HG03571 (cell line): ENCODE data around the gene ATAD3A.
"Not testable (repeated sequence)": the region's sequence is repeated elsewhere in the genome, so short reads cannot be mapped to it uniquely, and the experiment has no call there.

Experiments
- ATAC-seq: cut with Tn5 transposase; IDR thresholded peaks from one replicate; pipeline ENCODE4 v1.9.1; 2021; ENCODE audit not compliant: unreplicated experiment

Gene ATAD3A

DNA sequence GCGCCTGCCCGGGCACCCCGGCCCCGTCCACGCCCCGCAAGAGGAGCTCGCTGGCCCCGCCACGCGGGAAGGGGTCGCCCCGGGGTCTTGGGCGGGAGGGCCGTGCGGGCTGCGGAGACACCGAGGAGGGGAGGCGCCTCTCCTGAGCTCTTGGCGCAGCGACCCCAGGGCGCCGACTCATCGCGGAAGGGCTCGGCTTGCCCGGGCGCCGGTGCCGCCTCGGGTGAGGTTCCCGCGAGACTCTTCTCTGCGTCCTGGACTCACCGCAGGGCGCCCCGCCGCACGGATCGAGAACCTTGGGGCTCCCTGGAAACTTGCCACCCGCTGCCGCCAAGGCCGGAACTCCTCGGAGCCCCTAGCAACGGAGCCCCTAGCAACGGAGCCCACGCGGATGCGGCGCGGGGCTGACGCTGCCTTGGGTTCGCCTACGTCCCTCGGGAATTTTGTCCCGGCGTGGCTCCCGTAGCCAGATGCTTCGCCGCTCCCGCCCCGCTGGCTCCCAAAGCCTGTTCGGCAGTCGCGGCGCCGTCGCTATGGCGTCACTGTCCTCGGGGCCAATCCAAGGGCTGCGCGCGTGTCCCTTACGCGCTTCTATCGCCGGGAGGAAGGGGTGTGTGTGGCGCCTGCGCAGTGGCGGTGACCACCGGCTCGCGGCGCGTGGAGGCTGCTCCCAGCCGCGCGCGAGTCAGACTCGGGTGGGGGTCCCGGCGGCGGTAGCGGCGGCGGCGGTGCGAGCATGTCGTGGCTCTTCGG is at the start of gene ATAD3A:
TSS of gene ATAD3A (plus strand) at position 630 of the 753 bp plus-strand sequence. CDS start at position 737, 107 bp downstream.
- peak; percentile 83 for ATAC-seq

DNA sequence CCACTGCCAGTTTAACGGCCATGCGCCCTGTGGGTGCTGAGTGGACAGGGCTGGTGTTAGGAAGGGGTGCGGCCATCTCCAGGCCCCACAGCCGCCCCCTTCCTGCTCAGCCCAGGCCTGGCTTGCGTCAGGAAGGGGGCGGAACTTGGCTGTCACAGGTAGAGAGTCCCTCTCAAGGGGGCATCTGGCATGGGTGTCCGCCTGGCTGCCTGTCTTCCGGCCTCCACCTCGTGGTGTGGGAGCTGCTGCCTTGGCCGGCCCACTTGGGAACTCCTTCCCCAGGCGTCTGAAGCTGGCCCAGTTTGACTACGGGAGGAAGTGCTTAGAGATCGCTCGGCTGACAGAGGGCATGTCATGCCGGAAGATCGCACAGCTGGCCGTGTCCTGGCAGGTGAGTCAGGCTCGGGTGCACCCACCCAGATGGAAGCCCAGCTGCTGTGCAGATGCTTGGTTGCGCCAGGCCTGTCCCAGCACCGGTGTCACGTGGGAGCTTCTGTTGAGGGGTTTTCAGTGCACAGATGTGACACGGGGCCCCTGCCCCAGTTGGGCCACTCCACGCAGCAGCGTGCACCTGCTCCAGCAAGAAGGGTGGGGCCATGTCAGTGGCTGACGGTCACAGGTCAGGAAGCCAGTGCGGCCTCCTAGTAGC is 49.5 kb upstream of the ATAD3A start:
- no peak for ATAC-seq

DNA sequence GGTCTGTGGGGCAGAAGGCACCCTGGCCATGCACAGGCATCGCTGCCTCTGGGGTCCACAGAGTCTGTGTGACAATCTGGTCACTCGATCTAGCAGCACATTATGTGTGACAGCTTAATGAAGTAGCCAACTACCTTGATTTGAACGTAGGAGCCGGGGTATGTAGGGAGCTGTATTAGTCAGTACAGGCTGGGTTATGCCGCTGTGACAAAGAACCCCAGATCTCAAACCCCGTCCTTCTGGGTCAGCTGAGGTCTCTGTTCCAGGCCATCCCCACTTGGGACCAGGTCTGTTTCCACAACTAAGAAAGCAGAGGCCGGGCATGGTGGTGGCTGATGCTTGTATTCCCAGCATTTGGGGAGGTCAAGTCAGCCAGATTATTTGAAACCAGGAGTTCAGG is 48.6 kb upstream of the ATAD3A start:
- no peak for ATAC-seq

DNA sequence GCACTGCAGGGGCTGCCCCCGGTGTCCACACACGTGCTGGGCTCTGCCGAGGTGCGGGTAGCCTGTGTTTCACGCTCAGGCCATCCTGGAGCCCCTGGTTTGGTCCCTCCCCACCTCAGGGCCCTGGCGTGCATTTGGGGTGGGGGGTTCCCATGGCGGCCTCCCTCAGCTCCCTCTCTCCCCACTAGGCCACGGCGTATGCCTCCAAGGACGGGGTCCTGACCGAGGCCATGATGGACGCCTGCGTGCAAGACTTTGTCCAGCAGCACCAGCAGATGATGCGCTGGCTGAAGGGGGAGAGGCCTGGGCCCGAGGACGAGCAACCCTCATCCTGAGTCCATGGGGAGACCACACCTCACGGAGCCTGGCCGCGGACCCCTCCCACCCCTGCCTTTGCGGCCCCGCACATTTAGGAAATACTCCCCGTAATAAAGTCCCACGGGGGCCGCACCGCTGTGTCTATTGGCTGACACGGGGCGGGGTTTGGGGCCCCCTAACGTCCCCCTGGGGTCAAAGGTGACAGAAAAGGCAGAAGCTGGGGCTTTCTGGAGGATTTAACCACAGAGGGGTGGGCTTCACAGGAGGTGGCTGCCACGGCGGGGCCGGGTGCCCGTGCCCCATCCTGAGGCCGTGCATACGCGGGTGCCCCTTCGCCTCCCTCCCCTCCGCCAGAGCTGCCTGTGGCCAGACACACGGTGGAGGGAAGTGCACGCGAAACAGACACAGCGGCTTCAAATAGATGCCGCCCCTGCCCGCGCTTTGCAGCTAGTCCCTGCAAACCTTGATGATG is 43.6 kb upstream of the ATAD3A start:
- ATAC-seq = not testable (repeated sequence)

DNA sequence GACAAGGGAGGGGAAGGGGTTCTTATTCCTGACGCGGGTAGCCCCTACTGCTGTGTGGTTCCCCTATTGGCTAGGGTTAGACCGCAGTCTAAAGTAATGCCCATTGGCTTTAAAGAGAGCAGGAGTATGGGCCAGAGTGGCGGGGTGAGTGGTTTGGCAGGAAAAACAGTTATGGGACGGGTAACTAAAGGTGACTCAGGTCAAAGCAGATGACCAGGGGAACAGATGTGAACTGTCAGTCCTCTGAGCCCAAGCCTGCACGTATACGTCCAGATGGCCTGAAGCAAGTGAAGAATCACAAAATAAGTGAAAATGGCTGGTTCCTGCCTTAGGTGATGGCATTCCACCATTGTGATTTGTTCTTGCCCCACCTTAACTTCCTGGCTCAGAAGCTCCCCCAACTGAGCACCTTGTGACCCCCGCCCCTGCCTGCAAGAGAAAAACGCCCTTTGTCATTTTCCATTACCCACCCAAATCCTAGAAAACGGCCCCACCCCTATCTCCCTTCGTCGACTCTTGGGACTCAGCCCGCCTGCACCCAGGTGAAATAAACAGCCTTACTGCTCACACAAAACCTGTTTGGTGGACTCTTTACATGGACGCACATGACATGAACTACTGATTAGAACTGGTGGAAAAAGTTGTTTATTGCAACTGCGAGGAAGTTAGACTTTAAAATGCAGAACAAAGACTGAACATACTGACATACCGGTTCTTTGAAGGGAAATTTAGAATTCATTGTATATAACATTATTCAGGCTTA is 41.2 kb upstream of the ATAD3A start:
- ATAC-seq = no peak

DNA sequence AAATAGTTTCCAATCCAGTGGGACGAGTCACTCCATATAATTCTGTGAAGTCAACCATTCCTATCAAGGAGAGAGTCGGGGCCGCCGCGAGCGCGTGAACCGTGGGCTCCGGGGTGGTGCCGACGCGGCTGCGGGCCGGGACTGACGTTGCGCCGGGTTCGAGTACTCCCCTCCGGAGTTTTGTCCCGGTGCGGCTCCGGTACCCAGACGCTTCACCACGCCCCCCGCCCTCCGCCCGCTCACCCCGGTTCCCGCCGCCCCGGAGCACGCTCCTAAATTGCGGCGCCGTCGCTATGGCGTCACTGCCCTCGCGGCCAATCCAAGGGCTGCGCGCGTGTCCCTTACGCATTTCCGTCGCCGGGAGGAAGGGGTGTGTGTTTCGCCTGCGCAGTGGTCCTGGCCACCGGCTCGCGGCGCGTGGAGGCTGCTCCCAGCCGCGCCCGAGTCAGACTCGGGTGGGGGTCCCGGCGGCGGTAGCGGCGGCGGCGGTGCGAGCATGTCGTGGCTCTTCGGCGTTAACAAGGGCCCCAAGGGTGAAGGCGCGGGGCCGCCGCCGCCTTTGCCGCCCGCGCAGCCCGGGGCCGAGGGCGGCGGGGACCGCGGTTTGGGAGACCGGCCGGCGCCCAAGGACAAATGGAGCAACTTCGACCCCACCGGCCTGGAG is 40.4 kb upstream of the ATAD3A start, which contains the start of gene ATAD3B:
TSS of gene ATAD3B (plus strand) at position 377 of the 664 bp plus-strand sequence. CDS start at position 497, 120 bp downstream.
- peak; percentile 72 for ATAC-seq

DNA sequence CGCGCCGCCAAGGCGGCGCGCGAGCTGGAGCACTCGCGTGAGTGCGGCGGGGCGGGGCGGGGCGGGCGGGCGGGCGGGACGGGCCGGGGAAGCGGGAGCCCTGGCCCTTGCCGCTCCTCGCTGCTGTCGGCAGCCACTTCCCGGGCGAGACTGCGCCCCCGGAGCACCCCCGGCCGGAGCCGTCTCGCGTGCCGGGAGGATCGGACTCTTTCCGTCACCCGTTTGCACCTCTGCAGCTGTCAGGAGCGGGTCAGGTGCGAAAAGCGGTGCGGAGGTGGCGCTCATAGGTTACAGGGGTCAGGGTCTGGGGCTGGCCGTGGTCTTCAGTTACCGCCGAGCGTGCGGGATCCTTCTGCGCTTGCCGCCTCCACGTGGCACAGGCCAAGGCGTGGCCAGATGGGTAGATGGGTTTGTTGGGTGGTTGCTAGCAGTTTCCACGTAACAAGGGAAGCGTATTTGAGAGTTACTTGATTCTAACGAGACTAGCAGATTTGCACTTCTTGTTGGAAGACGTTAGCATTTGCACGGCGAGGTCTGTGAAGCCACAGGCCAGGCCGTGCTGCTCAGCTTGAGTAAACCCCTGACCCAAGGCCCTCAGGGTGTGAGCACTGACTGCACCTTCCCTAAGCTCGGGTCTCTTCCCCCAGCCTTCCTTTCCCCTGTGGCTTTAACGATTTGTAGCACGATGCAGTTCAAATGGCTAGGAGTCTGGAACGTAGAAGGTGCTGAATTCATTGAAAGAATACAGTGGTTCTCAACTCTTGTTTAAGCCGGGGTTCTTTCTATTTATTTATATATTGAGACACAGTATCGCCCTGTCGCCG is 39.7 kb upstream of the ATAD3A start:
- peak; percentile 30 for ATAC-seq

DNA sequence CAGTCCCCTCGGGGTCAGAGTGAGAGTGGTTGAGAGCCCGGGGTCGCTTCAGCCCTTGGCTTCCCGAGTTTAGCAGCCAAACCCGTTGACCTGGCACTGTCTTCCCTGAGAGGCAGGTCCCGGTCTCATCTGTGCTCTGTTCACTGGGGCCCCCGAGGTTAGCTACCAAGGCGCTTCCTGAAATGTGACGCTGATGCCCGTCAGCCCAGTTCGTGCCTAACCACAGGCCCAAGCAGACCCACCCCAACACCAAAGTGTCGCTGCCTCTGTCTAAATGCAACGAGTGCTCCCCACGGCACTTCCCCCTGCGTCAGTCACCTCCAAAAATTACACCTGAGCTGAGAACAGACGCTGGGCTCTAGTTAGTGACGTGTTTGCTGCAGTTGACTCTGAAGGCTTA is 36.0 kb upstream of the ATAD3A start:
- not testable (repeated sequence) for ATAC-seq

DNA sequence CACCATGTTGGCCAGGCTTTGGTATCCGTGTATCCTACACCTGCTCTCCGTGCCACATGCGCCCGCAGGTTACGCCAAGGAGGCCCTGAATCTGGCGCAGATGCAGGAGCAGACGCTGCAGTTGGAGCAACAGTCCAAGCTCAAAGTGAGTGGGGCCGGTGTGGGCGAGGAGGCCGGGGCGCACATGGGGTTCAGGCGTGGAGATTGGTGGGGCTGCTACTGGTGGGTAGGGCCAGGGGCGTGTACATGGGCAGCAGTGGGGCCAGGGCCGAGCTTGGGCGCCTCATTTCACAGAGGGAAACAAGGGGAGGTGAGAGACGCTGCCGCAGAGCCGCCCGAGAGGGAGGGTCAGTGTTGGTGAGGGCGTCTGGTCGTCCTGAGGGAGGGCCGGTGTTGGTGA is 34.8 kb upstream of the ATAD3A start:
- ATAC-seq = no peak

DNA sequence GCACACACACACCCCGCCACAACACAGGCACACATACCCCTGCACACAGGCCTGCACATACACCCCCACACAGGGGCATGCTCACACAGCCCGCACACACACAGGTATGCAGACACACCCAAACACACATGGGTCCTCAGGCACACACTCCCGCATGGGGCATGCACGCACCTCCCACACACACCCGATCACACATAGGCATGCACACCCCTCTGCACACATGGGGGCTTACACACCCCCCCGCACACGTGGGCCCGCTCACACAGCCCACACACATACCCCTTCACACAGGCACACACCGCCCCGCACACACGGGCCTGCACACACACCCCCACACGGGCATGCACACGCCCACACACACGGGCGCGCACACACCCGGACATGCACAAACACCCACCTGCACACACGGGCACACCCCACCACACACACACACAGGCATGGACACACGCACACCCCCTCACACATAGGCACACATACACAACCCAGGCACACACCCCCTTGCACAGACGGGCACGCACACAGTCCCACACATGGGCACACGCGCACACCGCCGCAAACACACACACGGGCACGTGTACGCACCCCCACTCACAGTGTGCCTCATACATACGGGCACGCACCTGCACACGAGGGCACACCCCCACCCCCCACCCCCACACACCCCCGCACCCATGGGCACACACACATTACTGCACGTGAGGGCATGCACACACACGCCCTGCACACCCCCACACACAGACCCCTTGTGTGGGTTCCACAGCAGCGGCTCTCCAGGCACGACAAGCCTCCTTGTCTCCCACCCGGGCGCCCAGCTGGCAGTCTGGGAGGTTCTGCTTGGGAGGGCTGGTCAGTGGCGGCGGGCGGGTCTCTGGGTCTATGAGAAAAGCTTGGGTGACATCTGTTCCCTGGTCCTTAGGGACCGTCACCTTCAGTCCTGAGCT is 32.1 kb upstream of the ATAD3A start:
- ATAC-seq = no peak

DNA sequence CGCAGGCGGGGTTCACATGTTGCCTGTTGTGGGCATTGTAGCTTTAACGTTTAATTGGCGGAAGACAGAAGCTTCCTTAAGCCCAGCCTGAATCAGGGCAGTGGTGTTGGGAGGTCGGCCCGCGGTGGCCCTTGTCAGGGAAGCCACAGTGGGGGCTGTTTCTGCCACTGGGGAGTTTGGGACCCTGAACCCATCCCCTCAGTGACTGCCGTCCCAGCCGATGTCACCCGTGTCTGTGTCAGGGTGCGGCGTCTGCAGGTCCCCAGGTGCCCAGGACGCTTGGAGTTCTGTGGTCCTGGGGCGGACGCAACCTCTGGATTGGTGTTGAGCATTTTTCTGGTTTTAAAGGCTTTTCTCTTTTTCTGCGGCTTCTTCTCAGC is 31.5 kb upstream of the ATAD3A start:
- ATAC-seq = not testable (repeated sequence)

DNA sequence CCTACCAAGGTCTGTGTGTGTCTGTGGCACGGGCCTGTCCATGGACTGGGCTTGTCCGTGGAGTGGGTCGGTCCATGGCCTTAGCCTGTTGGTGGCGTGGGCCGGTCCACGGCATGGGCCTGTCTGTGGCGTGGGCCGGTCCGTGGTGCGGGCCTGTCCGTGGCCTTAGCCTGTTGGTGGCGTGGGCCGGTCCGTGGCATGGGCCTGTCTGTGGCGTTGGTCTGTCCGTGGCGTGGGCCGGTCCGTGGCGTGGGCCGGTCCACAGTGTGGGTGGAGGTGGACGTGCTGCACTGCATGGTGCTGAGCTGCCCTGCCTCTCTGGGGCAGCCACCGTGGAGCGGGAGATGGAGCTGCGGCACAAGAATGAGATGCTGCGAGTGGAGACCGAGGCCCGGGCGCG is 30.2 kb upstream of the ATAD3A start:
- not testable (repeated sequence) for ATAC-seq

DNA sequence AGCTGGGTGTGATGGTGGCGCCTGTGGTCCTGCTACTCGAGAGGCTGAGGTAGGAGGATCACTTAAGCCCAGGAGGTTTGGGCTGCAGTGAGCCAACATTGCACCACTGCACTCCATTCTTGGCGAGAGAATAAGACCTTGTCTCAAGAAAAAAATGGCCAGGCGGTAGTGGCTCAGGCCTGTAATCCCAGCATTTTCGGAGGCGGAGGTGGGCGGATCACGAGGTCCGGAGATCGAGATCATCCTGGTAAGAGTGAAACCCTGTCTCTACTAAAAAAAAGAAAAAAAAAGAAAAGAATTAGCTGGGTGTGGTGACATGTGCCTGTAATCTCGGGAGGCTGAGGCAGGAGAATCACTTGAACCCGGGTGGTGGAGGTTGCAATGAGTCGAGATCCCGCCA is 29.1 kb upstream of the ATAD3A start:
- no peak for ATAC-seq

DNA sequence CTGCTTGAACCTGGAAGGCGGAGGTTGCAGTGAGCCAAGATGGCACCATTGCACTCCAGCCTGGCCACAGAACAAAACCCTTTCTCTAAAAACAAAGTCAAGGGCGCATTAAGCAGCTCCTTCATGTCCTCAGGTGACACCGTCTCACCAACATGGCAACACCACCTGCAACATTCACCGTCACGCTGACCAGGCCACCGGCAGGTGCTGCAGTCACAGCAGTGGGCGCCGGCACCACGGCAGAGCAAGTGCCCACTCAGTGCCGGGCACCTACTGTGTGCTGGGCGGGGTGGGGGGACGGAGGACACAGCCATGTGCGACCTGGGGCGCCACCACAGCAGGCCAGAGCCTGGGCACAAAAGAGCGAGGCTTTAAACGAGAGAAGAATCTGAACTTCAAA is 28.2 kb upstream of the ATAD3A start:
- no peak for ATAC-seq

DNA sequence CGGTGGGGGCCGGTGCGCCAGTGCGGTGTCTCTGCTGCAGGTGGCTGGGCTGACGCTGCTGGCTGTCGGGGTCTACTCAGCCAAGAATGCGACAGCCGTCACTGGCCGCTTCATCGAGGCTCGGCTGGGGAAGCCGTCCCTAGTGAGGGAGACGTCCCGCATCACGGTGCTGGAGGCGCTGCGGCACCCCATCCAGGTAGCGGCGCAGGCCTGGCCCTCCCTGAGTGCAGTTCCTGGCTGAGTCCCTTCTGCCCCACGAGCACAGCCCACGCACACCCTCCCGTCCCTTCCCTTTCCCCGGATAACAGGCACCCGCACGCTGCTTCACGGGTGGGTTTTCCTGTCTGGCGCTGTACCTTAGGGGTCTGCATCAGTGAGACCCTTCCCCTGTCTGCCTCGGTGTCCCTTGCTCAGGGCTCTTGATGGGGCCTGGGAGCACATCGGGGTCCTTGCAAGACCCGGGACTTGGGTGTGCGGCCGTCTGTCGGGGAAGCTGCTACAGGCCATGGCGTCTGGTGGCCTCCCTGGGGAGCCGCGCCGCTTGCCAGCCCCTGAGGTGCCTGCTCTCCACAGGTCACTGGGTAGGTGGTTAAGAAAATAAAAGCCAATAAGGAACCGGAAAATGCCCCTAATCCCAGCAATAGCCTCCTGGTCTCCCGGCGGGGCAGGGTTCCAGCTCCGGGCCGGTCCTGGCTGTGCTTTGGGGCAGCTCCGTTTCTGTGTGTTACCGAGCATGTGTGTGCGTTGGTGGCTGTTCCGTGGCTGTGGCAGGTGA is 26.8 kb upstream of the ATAD3A start:
- not testable (repeated sequence) for ATAC-seq

DNA sequence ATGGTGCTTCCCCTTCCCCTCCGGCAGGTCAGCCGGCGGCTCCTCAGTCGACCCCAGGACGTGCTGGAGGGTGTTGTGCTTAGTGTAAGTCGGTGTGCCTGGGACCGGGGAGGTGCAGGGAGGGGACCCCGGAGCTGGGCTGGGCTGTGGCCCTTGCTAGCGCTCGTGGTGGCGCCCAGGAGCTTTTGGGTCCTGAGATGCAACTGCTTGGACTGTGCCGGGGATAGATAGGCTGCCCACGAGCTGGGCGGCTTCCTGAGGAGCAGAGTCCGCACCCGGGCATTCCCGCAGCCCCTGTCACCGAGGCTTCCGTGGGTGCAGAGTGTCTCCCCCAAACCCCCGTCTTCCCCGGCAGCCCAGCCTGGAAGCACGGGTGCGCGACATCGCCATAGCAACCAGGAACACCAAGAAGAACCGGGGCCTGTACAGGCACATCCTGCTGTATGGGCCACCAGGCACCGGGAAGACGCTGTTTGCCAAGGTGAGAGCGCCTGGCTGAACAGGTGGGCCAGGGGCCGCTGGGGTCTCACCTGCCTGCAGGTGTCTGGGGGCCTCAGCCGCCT is 26.1 kb upstream of the ATAD3A start:
- not testable (repeated sequence) for ATAC-seq

DNA sequence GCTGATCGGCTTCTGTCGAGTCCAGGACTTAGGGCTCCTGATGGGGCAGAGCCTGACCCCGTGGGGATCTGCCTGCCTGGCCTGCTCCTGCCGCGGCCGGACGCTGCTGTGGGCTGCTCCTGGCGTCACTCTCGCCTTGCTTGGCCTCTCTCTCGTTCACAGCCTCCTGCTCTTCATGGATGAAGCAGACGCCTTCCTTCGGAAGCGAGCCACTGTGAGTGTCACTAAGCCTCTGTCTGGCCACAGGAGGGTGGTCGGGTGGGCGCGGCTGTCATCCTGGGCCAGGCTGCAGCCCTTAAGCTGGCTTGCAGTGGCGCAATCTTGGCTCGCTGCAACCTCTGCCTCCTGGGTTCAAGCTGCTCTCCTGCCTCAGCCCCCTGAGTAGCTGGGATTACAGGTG is 24.3 kb upstream of the ATAD3A start:
- no peak for ATAC-seq
